Kidney (tissue), 14 donors: Measurements from ENCODE around the gene ZNF219. TPM values are rescaled to one million over a fixed set of nuclear protein-coding genes. Genes with fewer than 3 reads are reported as not detected.

Source experiments
- DNase-seq, 5 donors: peaks; one replicate each; pipeline ENCODE4 v3.0.0-alpha.2; 2013 to 2020
- FAIRE-seq: peaks from 2 replicates; lab custom pipeline; 2012; peaks lifted over from hg19 to GRCh38; lab: Jason Lieb, UNC
- H3K27ac ChIP-seq, 2 donors: one replicate each; pipeline ENCODE4 v1.7.0; 2013; ENCODE audit warnings: low read depth in 2 of 2, low read length in 2 of 2, inconsistent platforms in 1 of 2
- H3K27me3 ChIP-seq: one replicate; pipeline ENCODE4 v1.7.1; 2013; ENCODE audit warnings: low read length, inconsistent platforms; ENCODE audit not compliant: control insufficient read depth, insufficient read depth
- H3K36me3 ChIP-seq, 3 donors: one replicate each; pipeline versions ENCODE4 v1.7.0 to v1.7.1; 2013; ENCODE audit warnings: low read length in 3 of 3, control low read depth in 1 of 3, inconsistent platforms in 1 of 3; ENCODE audit not compliant: insufficient read depth in 3 of 3, control insufficient read depth in 2 of 3
- H3K4me1 ChIP-seq, 3 donors: one replicate each; pipeline versions ENCODE4 v1.7.0 to v1.7.1; 2013; ENCODE audit warnings: low read length in 3 of 3, inconsistent platforms in 1 of 3, low read depth in 1 of 3; ENCODE audit not compliant: control insufficient read depth in 2 of 3, insufficient read depth in 2 of 3
- H3K4me3 ChIP-seq, 3 donors: one replicate each; pipeline versions ENCODE4 v1.7.0 to v1.8.1; 2013; ENCODE audit warnings: low read length in 3 of 3, control low read depth in 1 of 3, inconsistent platforms in 1 of 3
- H3K9ac ChIP-seq, 3 donors: one replicate each; pipeline versions ENCODE4 v1.7.0 to v1.7.1; 2013; ENCODE audit warnings: low read length in 3 of 3, control low read depth in 1 of 3, inconsistent platforms in 1 of 3
- H3K9me3 ChIP-seq, 3 donors: one replicate each; pipeline versions ENCODE4 v1.7.0 to v1.7.1; 2013; ENCODE audit warnings: low read length in 3 of 3, control low read depth in 1 of 3, inconsistent platforms in 1 of 3; ENCODE audit not compliant: control insufficient read depth in 2 of 3, insufficient read depth in 1 of 3
- CTCF ChIP-seq: IDR thresholded peaks from 3 replicates; pipeline ENCODE4 v1.5.1; 2012; ENCODE audit warnings: mild to moderate bottlenecking, moderate library complexity, borderline replicate concordance; ENCODE audit not compliant: insufficient read depth; ENCODE audit errors: extremely low read depth
- intact Hi-C: fragments of 100-400 bp; cut with DNase I; formaldehyde crosslinking; loops from one replicate; pipeline ENCODE4 v1.11.1; 2022
- polyA plus RNA-seq: library from polyadenylated mRNA; stranded (reverse); fragments of 350-450 nt; fragmentation: Illumina TruSeq; extraction: RNeasy Lipid Tissue Mini Kit (QIAGEN cat#74804); gene quantifications from one replicate; pipeline ENCODE4 v1.2.3, GENCODE V29; 2014; ENCODE audit warnings: low read depth, low replicate concordance; ENCODE audit not compliant: insufficient read depth
- total RNA-seq: library from RNA; stranded (reverse); fragmentation: NEBNext Ultra II Directional; extraction: Animal tissue kit (Norgen Biotek cat#: 25700); gene quantifications from one replicate; pipeline ENCODE4 v1.2.1, GENCODE V29; 2021
- donor health status: control.
- donor health status: control.
- donor health status: control.
- donor health status: control.
- donor health status: control.
- donor health status: DM: yes; HTN: yes; CAD: no.
- donor health status: Normal renal cell carcinoma (clear cell type).

The ZNF219 gene
- total and polyA plus RNA-seq, 2 donors from 2014 or later = 12.6 to 24.6 TPM

DNA sequence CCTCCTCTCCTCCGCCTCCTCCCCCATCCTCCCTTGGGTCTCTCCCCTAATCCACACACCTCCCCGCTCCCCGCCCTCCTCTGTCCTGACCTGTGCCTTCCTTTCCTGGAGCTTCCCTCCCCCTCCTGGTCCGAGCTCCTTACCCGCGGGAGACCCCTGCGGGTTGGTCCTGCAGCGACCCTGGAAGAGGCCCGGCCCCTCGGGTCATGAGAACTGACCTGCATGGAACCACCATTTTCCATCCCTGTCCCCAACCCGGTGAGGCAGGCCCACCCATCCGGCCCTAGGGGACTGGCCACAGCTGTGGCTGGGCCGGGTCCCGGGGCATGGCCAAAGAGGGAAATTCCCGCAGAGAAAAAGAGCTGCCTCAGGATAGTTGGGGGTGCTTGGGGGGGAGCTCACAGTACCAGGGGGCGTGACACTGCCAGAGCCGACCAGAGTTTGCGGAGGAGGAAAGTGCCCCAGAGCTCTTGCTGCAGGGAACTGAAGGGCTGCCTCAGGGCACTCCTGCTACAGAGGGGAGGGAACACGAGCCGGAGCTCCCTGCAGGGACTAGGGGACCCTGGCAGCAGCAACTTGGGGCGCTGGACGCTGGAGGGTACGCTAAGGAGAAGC, 27.7 kb downstream of the ZNF219 start:
- Histone ChIP-seq H3K4me3 (peak overlapping the region; percentile 80 to 90 (median 82)), H3K36me3 (peaks cover 3 to 10% (median 9%) of the 10 kb centered on the region in 3 donors), H3K9me3 (no peaks in the 10 kb centered on the region), H3K27ac (peak overlapping the region; percentile 85 to 86), H3K9ac (peak overlapping the region; percentile 78 to 87 (median 83)), H3K27me3 (no peaks in the 10 kb centered on the region), H3K4me1 (peaks cover 6 to 14% (median 12%) of the 10 kb centered on the region in 3 donors)
- no peak for TF ChIP-seq CTCF
- intact Hi-C loops = no loop called here
- FAIRE-seq (no peak), DNase-seq (peak; percentile 78 to 90 (median 86))

- TF ChIP-seq CTCF = no peak
- peaks cover 0 to 7% (median 4%) of the 10 kb centered on the region in 3 donors for H3K36me3 ChIP-seq
- peak within 1 kb of the TSS; percentile 78 to 87 (median 83) for H3K9ac ChIP-seq
- peak within 1 kb of the TSS; percentile 86 to 91 for H3K27ac ChIP-seq
- intact Hi-C loops = no loop called here
- H3K4me1 ChIP-seq = peaks cover 6 to 14% (median 12%) of the 10 kb centered on the region in 3 donors
- peak in 2 of 5 donors; percentile 88 to 89 for DNase-seq
- H3K27me3 ChIP-seq = no peaks in the 10 kb centered on the region
- no peaks in the 10 kb centered on the region for H3K9me3 ChIP-seq
- no peak for FAIRE-seq
- peak within 1 kb of the TSS; percentile 80 to 90 (median 82) for H3K4me3 ChIP-seq
These were observed 28.3 kb downstream of the ZNF219 start, which contains the start of gene ARHGEF40 for GRCh38 chr14:21070083-21070609. Gene ARHGEF40 (plus strand): TSS chr14:21070304. CDS start chr14:21070397, 93 bp downstream.

DNA sequence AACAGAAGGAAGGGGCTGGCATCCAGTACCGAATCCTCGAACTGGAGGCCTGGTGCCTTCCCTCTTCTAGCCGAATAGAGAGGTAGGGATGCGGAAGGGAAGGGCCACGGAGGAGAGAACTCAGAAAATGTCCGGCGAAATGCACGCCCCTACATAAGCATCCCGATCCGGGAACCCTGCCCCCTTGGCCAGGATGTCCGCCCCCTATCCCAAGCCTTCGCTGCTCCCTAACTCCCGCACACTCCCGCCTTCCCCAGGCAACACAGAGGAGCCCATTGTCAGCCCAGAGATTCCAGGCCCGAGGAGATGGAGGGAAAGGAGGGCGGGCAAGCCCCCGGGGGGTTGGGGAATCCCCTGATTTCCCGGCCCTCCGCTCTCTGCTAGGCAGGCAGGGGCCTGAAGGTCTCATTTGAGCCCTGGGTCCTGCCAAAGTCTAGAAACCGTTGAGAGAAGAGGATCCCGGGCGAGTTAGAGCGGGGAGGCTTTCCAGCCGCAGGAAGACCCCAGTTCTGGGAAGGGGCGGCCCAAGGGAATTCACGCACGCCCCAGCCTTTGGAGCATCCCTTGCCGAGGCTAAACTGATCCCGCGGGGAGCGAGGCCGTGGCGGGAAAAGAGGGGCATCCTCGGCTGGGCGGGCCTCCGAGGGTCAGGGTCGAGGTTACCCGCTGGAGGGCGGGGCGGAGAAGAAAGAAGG, 28.9 kb downstream of the ZNF219 start:
- no peak for FAIRE-seq
- Histone ChIP-seq H3K9me3 (no peaks in the 10 kb centered on the region), H3K36me3 (peaks cover 0 to 6% (median 4%) of the 10 kb centered on the region in 3 donors), H3K4me1 (peaks cover 6 to 14% (median 12%) of the 10 kb centered on the region in 3 donors), H3K27me3 (no peaks in the 10 kb centered on the region), H3K9ac (peak overlapping the region in 2 of 3 donors; percentile 63 to 75), H3K4me3 (peak overlapping the region; percentile 17 to 80 (median 36)), H3K27ac (peak overlapping the region; percentile 78 to 91)
- peak; percentile 71 to 85 (median 76) for DNase-seq
- no peak for TF ChIP-seq CTCF
- intact Hi-C loops = no loop called here
